Daoy (cell line): ENCODE results near the gene SEMA3D. TPM values are rescaled to one million over a fixed set of nuclear protein-coding genes. Genes with fewer than 3 reads are reported as not detected.

Experiments used
- DNase-seq: peaks from one replicate; pipeline ENCODE4 v3.0.0-alpha.2; 2015; ENCODE audit warnings: low read depth
- total RNA-seq: library from RNA; depleted of rRNA; stranded (reverse); fragments of >200 nt; shearing (Covaris generic); gene quantifications from 2 replicates; pipeline ENCODE4 v1.2.3, GENCODE V29; 2014

The SEMA3D gene
- total RNA-seq, 1 experiment from 2014 or later: 1.8 TPM

- no peak for DNase-seq
Observed at GRCh38 chr7:85126383-85126782, 60.5 kb downstream of the SEMA3D start.

GRCh38 chr7:85125651-85126131, 61.2 kb downstream of the SEMA3D start:
- DNase-seq: no peak

- no peak for DNase-seq
Observed at GRCh38 chr7:85125176-85125575, 61.7 kb downstream of the SEMA3D start.

- DNase-seq: no peak
Observed at GRCh38 chr7:85119934-85120333, 66.9 kb downstream of the SEMA3D start.

GRCh38 chr7:85115862-85116261, 71.0 kb downstream of the SEMA3D start:
- no peak for DNase-seq

GRCh38 chr7:85115006-85115405, 71.8 kb downstream of the SEMA3D start:
- DNase-seq: no peak

- no peak for DNase-seq
Observed at GRCh38 chr7:85114342-85114741, 72.5 kb downstream of the SEMA3D start.

- DNase-seq: no peak
Observed at GRCh38 chr7:85111761-85112160, 75.1 kb downstream of the SEMA3D start.

GRCh38 chr7:85106719-85107118, 80.1 kb downstream of the SEMA3D start:
- no peak for DNase-seq

GRCh38 chr7:85104432-85105205, 82.2 kb downstream of the SEMA3D start:
- no peak for DNase-seq

- DNase-seq: peak; percentile 17
Observed at GRCh38 chr7:85103962-85104361, 82.9 kb downstream of the SEMA3D start.

GRCh38 chr7:85103357-85103756, 83.5 kb downstream of the SEMA3D start:
- DNase-seq: peak; percentile 38

- DNase-seq: peak; percentile 21
Observed at GRCh38 chr7:85102813-85103350, 84.0 kb downstream of the SEMA3D start.

GRCh38 chr7:85101347-85101746, 85.5 kb downstream of the SEMA3D start:
- no peak for DNase-seq

- no peak for DNase-seq
Observed at GRCh38 chr7:85097844-85098243, 89.0 kb downstream of the SEMA3D start.

- DNase-seq: no peak
Observed at GRCh38 chr7:85095806-85096205, 91.0 kb downstream of the SEMA3D start.

GRCh38 chr7:85095366-85095765, 91.5 kb downstream of the SEMA3D start:
- peak; percentile 28 for DNase-seq

GRCh38 chr7:85094046-85094725, 92.7 kb downstream of the SEMA3D start:
- DNase-seq: no peak

- no peak for DNase-seq
Observed at GRCh38 chr7:85091565-85091928, 95.3 kb downstream of the SEMA3D start.

- no peak for DNase-seq
Observed at GRCh38 chr7:85090919-85091564, 95.8 kb downstream of the SEMA3D start.

GRCh38 chr7:85090143-85090542, 96.7 kb downstream of the SEMA3D start:
- no peak for DNase-seq

GRCh38 chr7:85081846-85082245, 105.0 kb downstream of the SEMA3D start:
- DNase-seq: no peak
